Hepatocyte (in vitro differentiated cells): ENCODE results near the gene TEX19. TPM values are rescaled to one million over a fixed set of nuclear protein-coding genes. Genes with fewer than 3 reads are reported as not detected.

Experiments used
- DNase-seq: peaks from one replicate; pipeline ENCODE4 v3.0.0-alpha.2; 2016; ENCODE audit warnings: low spot score
- H2AFZ ChIP-seq: fragments of 200-600 bp; sonication (generic); 2 replicates; pipeline ENCODE4 v1.6.0; 2016; ENCODE audit warnings: antibody characterized with exemption, mild to moderate bottlenecking
- H3K27ac ChIP-seq: fragments of 200-600 bp; sonication (generic); 2 replicates; pipeline ENCODE4 v1.5.1; 2016; ENCODE audit warnings: mild to moderate bottlenecking
- H3K27me3 ChIP-seq: fragments of 200-600 bp; sonication (generic); 2 replicates; pipeline ENCODE4 v1.6.1; 2016
- H3K36me3 ChIP-seq: fragments of 200-600 bp; sonication (generic); replicated peaks from 2 replicates; pipeline ENCODE4 v1.5.1; 2016; ENCODE audit warnings: low read depth; ENCODE audit not compliant: insufficient read depth
- H3K4me1 ChIP-seq: fragments of 200-600 bp; sonication (generic); 2 replicates; pipeline ENCODE4 v1.5.1; 2016; ENCODE audit warnings: mild to moderate bottlenecking, moderate library complexity; ENCODE audit not compliant: insufficient read depth
- H3K4me2 ChIP-seq: fragments of 200-600 bp; sonication (generic); 2 replicates; pipeline ENCODE4 v1.6.0; 2016
- H3K4me3 ChIP-seq: fragments of 200-600 bp; sonication (generic); 2 replicates; pipeline ENCODE4 v1.5.1; 2016; ENCODE audit warnings: mild to moderate bottlenecking
- H3K79me2 ChIP-seq: fragments of 200-600 bp; sonication (generic); 2 replicates; pipeline ENCODE4 v1.6.0; 2017; ENCODE audit warnings: mild to moderate bottlenecking
- H3K9me2 ChIP-seq: fragments of 200-600 bp; sonication (generic); replicated peaks from 2 replicates; pipeline ENCODE4 v1.6.0; 2017; ENCODE audit warnings: mild to moderate bottlenecking; ENCODE audit not compliant: insufficient read depth
- H3K9me3 ChIP-seq: fragments of 200-600 bp; sonication (generic); 2 replicates; pipeline ENCODE4 v1.5.1; 2016; ENCODE audit warnings: low read depth, mild to moderate bottlenecking
- H4K20me1 ChIP-seq: fragments of 200-600 bp; sonication (generic); 2 replicates; pipeline ENCODE4 v1.6.0; 2016; ENCODE audit warnings: mild to moderate bottlenecking; ENCODE audit not compliant: insufficient read depth, poor library complexity, severe bottlenecking
- EZH2 ChIP-seq: fragments of 200-600 bp; sonication (generic); IDR thresholded peaks from 2 replicates; pipeline ENCODE4 v1.6.1; 2016; ENCODE audit warnings: antibody characterized with exemption, mild to moderate bottlenecking, borderline replicate concordance
- EZH2phosphoT487 ChIP-seq: fragments of 200-600 bp; sonication (generic); IDR thresholded peaks from one replicate; pipeline ENCODE4 v1.6.1; 2018; ENCODE audit warnings: antibody characterized with exemption, mild to moderate bottlenecking, low read depth, moderate library complexity; ENCODE audit not compliant: unreplicated experiment, severe bottlenecking
- WGBS: methylation state at CpG from one replicate; pipeline ENCODE4 v1.1.6; 2016; ENCODE audit warnings: low lambda C conversion rate; ENCODE audit errors: missing lambda C conversion rate; 5-methylcytosine and 5-hydroxymethylcytosine counted together
- polyA plus RNA-seq: library from polyadenylated mRNA; unstranded; fragments of >200 nt; fragmentation: Nextera tagmentation; extraction: Ambion mirVana; gene quantifications from 2 replicates; pipeline ENCODE4 v1.2.1, GENCODE V29; 2016
- total RNA-seq: library from RNA; depleted of rRNA; stranded (reverse); fragments of >200 nt; gene quantifications from 2 replicates; pipeline ENCODE4 v1.2.3, GENCODE V29; 2014
- TF ChIP-seq, protein P1 (sequence below): fragments of 200-600 bp; sonication (generic); IDR thresholded peaks from 2 replicates; pipeline ENCODE4 v1.5.1; 2016; ENCODE audit warnings: antibody characterized with exemption, mild to moderate bottlenecking; ENCODE audit not compliant: poor library complexity

TEX19 gene
- total and polyA plus RNA-seq, 2 experiments from 2014 or later, result not detected

DNA sequence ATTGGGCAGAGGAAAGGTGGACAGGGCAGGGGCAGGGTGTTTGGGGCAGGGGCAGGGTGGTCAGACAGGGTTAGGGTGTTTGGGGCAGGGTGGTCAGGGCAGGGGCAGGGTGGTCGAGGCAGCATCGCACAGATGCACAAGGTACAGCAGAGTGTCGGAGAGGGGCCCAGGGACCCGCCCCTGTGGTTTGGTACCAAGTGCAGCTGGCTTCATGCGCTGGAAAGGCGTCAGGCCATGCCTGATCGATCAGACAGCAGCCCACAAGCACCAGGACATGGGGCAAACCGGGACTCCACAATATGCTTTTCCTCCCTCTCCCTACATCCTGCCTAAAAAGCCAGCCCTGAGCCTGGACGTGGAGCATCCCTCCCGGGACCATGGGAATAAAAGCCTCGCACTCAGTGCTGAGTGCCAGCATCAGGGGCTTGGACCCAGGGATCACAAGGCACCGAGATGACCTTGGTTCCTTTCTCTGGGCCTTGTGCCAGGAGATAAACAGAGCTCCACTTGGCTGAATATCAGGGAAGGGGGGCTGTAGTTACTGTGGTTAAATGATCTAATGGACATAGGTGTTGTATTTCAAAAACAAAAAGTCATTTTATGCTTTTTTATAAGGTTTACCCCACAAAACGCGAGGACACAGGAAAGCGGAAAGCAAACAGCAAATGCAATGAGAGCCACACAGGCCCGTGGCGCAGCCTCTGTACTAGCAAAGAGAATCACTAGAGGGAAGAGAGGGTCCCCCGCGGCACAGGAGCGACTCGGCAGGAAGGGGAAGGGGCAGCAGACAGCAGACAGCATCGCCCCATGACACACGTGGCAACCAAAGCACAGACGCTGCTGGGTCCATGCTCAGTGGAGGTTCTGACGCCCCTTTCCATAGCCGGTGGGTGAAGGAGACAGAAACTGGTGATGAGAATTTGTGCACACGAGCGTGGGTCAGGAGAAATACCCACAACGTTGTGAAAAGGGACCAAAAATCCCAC, 53.8 kb downstream of the TEX19 start:
- WGBS, result 84% methylated on average over 25 of the region's 29 CpGs

More for the DNA sequence above, 53.8 kb downstream of the TEX19 start:
- Histone ChIP-seq H3K4me3 (no peak overlapping the region), H3K4me1 (peaks cover 4% of the 10 kb centered on the region), H3K27me3 (no peaks in the 10 kb centered on the region), H3K9me3 (no peaks in the 10 kb centered on the region), H3K4me2 (no peak overlapping the region), H3K9me2 (no peaks in the 10 kb centered on the region), H2AFZ (no peak overlapping the region), H4K20me1 (peaks cover 10% of the 10 kb centered on the region), H3K27ac (no peak overlapping the region), H3K79me2 (peaks cover 4% of the 10 kb centered on the region), H3K36me3 (no peaks in the 10 kb centered on the region)
- DNase-seq, result no peak
- TF ChIP-seq EZH2phosphoT487 (no peak), EZH2 (no peak)
- TF ChIP-seq, protein P1, sequence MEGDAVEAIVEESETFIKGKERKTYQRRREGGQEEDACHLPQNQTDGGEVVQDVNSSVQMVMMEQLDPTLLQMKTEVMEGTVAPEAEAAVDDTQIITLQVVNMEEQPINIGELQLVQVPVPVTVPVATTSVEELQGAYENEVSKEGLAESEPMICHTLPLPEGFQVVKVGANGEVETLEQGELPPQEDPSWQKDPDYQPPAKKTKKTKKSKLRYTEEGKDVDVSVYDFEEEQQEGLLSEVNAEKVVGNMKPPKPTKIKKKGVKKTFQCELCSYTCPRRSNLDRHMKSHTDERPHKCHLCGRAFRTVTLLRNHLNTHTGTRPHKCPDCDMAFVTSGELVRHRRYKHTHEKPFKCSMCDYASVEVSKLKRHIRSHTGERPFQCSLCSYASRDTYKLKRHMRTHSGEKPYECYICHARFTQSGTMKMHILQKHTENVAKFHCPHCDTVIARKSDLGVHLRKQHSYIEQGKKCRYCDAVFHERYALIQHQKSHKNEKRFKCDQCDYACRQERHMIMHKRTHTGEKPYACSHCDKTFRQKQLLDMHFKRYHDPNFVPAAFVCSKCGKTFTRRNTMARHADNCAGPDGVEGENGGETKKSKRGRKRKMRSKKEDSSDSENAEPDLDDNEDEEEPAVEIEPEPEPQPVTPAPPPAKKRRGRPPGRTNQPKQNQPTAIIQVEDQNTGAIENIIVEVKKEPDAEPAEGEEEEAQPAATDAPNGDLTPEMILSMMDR, result no peak

Other genes starting within 250 kb of the TEX19 start
- gene CCDC57, start 146.4 kb upstream of the TEX19 start, total RNA-seq, result 10.0 and 15.7 TPM in 2 replicates
- 29.8 and 49.5 TPM in 2 replicates for gene CCDC57, start 146.4 kb upstream of the TEX19 start, polyA plus RNA-seq
- gene SLC16A3, start 130.2 kb upstream of the TEX19 start, total RNA-seq, result 240 and 290 TPM in 2 replicates
- gene SLC16A3, start 130.2 kb upstream of the TEX19 start, polyA plus RNA-seq, result 114 and 125 TPM in 2 replicates
- gene CSNK1D, start 85.5 kb upstream of the TEX19 start, total RNA-seq, result 55.7 and 72.5 TPM in 2 replicates
- 152 and 193 TPM in 2 replicates for gene CSNK1D, start 85.5 kb upstream of the TEX19 start, polyA plus RNA-seq
- 0.64 and 1.8 TPM in 2 replicates for gene CD7, start 41.6 kb upstream of the TEX19 start, total RNA-seq
- gene CD7, start 41.6 kb upstream of the TEX19 start, polyA plus RNA-seq, result 7.0 and 7.8 TPM in 2 replicates
- 9.3 and 9.7 TPM in 2 replicates for gene SECTM1, start 25.5 kb upstream of the TEX19 start, total RNA-seq
- 9.9 and 15.0 TPM in 2 replicates for gene SECTM1, start 25.5 kb upstream of the TEX19 start, polyA plus RNA-seq
- gene UTS2R, start 12.5 kb downstream of the TEX19 start, total RNA-seq, result 0.10 TPM in 1 of 2 replicates, not detected in the other
- not detected in 2 replicates for gene UTS2R, start 12.5 kb downstream of the TEX19 start, polyA plus RNA-seq
- 27.7 and 32.6 TPM in 2 replicates for gene HEXD, start 59.1 kb downstream of the TEX19 start, total RNA-seq
- gene HEXD, start 59.1 kb downstream of the TEX19 start, polyA plus RNA-seq, result 46.0 and 58.0 TPM in 2 replicates
- gene OGFOD3, start 59.3 kb downstream of the TEX19 start, total RNA-seq, result 30.5 and 33.4 TPM in 2 replicates
- gene OGFOD3, start 59.3 kb downstream of the TEX19 start, polyA plus RNA-seq, result 25.4 and 25.7 TPM in 2 replicates
- 61.9 and 64.6 TPM in 2 replicates for gene CYBC1, start 91.5 kb downstream of the TEX19 start, total RNA-seq
- 76.6 and 81.6 TPM in 2 replicates for gene CYBC1, start 91.5 kb downstream of the TEX19 start, polyA plus RNA-seq
- gene NARF, start 99.5 kb downstream of the TEX19 start, total RNA-seq, result 43.9 and 54.9 TPM in 2 replicates
- gene NARF, start 99.5 kb downstream of the TEX19 start, polyA plus RNA-seq, result 91.8 and 96.2 TPM in 2 replicates
- gene FOXK2, start 160.5 kb downstream of the TEX19 start, total RNA-seq, result 30.2 and 40.9 TPM in 2 replicates
- gene FOXK2, start 160.5 kb downstream of the TEX19 start, polyA plus RNA-seq, result 29.5 and 37.7 TPM in 2 replicates